ENCODE results near the gene SHISAL2A. TPM values are rescaled to one million over a fixed set of nuclear protein-coding genes. Genes with fewer than 3 reads are reported as not detected.

Gene SHISAL2A
- total and polyA plus RNA-seq, 2 of the 13 experiments (the other 11 are each of a cell fraction or from before 2014, with no cell fraction given), result not detected

GRCh38 chr1:52697795-52698674 is 65.1 kb downstream of the SHISAL2A start, which contains the start of gene COA7 (continued):
- TF ChIP-seq ZNF782 (CRISPR knock-in tag; IDR thresholded peaks at IDR 0.05; ENCODE audit: borderline replicate concordance) (peak; percentile 93), ZNF713 (CRISPR knock-in tag; IDR thresholded peaks at IDR 0.05) (no peak), SIX1 (CRISPR knock-in tag; IDR thresholded peaks at IDR 0.05; ENCODE audit: borderline replicate concordance) (peak; percentile 8; the same call in 1 of the 2 replicates), TEAD2 (CRISPR knock-in tag; IDR thresholded peaks at IDR 0.05) (0 out of 2 replicates have a peak, but pooled peaks have one; percentile 9), MIER3 (CRISPR knock-in tag; IDR thresholded peaks at IDR 0.05; ENCODE audit: borderline replicate concordance) (peak; percentile 39; the same call in 1 of the 2 replicates), ZNF441 (CRISPR knock-in tag; IDR thresholded peaks at IDR 0.05; ENCODE audit: borderline replicate concordance) (peak; percentile 84; the same call in 1 of the 2 replicates), MED13 (CRISPR knock-in tag; IDR thresholded peaks at IDR 0.05) (peak; percentile 69; the same call in 1 of the 2 replicates), KLF15 (CRISPR knock-in tag; IDR thresholded peaks at IDR 0.05; ENCODE audit: borderline replicate concordance) (peak; percentile 67; the same call in 1 of the 2 replicates), MYC (CRISPR knock-in tag; IDR thresholded peaks at IDR 0.05; ENCODE audit: borderline replicate concordance) (peak; percentile 98), ZNF253 (CRISPR knock-in tag; IDR thresholded peaks at IDR 0.05; ENCODE audit: borderline replicate concordance) (peak; percentile 70), ZNF850 (CRISPR knock-in tag; conservative IDR thresholded peaks at IDR 0.05) (0 out of 2 replicates have a peak, but pooled peaks have one; percentile 76), ASH2L (IDR thresholded peaks at IDR 0.05; ENCODE audit: insufficient read length, low read depth, low read length) (peak; percentile 76), ZNF451 (CRISPR knock-in tag; IDR thresholded peaks at IDR 0.05) (peak; percentile 80), FOXK1 (CRISPR knock-in tag; IDR thresholded peaks at IDR 0.05; ENCODE audit: borderline replicate concordance, low read depth) (peak; percentile 50), ZNF577 (CRISPR knock-in tag; IDR thresholded peaks at IDR 0.05; ENCODE audit: borderline replicate concordance, low read depth) (peak; percentile 54; the same call in 1 of the 2 replicates), ZUFSP (CRISPR knock-in tag; IDR thresholded peaks at IDR 0.05; ENCODE audit: borderline replicate concordance) (no peak), ZFP82 (CRISPR knock-in tag; IDR thresholded peaks at IDR 0.05; ENCODE audit: borderline replicate concordance) (peak; percentile 89; the same call in 1 of the 2 replicates), ZMAT5 (CRISPR knock-in tag; IDR thresholded peaks at IDR 0.05; ENCODE audit: borderline replicate concordance, low read depth) (no peak), ZBTB7A (CRISPR knock-in tag; IDR thresholded peaks at IDR 0.05) (peak; percentile 81), NFE2 (CRISPR knock-in tag; IDR thresholded peaks at IDR 0.05) (no peak), REPIN1 (CRISPR knock-in tag; IDR thresholded peaks at IDR 0.05; ENCODE audit: borderline replicate concordance, low read depth) (peak; percentile 74; the same call in 1 of the 2 replicates), ZHX1 (CRISPR knock-in tag; IDR thresholded peaks at IDR 0.05; ENCODE audit: low read depth) (peak; percentile 82), ZNF607 (CRISPR knock-in tag; IDR thresholded peaks at IDR 0.05; ENCODE audit: borderline replicate concordance) (peak; percentile 72; the same call in 1 of the 2 replicates)

Data from HepG2 (cell line).